GM12878 (cell line): Measurements from ENCODE around the gene ALKBH1. TPM values are rescaled to one million over a fixed set of nuclear protein-coding genes. Genes with fewer than 3 reads are reported as not detected.
"Not testable (repeated sequence)": the region's sequence is repeated elsewhere in the genome, so short reads cannot be mapped to it uniquely, and the experiment has no call there.

Experiments used
- ATAC-seq: fragments of 200-7000 bp; cut with Tn5 transposase; 3 replicates; pipeline ENCODE4 v1.9.1; 2020; ENCODE audit warnings: mild to moderate bottlenecking, moderate library complexity
- BruUV-seq: library from RNA; stranded (reverse); fragments of 400-500 nt; replicated peaks from 2 replicates; lab custom pipeline; 2021; lab: Mats Ljungman, UMichigan
- CTCF ChIA-PET: fragments of 300-600 bp; sonication (Branson Sonifier 250); formaldehyde crosslinking; extraction: SDS; loops from one replicate; lab custom pipeline; 2021; ENCODE audit warnings: inconsistent platforms; lab: Yijun Ruan, JAX
- POLR2A ChIA-PET: fragments of 350-600 bp; formaldehyde crosslinking; extraction: SDS; loops from one replicate; lab custom pipeline; 2021; ENCODE audit warnings: inconsistent platforms; lab: Charles Lee
- RAD21 ChIA-PET: fragments of 300-600 bp; sonication (Branson Sonifier 250); formaldehyde crosslinking; loops from one replicate; lab custom pipeline; 2023; ENCODE audit warnings: antibody characterized with exemption; ENCODE audit not compliant: unreplicated experiment; lab: Charles Lee
- SMC1A ChIA-PET: fragments of 300-600 bp; sonication (Branson Sonifier 250); formaldehyde crosslinking; loops from one replicate; lab custom pipeline; 2023; ENCODE audit not compliant: unreplicated experiment, uncharacterized antibody; lab: Charles Lee
- DNase-seq: peaks from one replicate; pipeline ENCODE4 v3.0.0-alpha.2; 2011; ENCODE audit warnings: low read depth, low spot score
- FAIRE-seq: peaks from 3 replicates; lab custom pipeline; 2011; peaks lifted over from hg19 to GRCh38; lab: Jason Lieb, UNC
- H2AFZ ChIP-seq: 2 replicates; pipeline ENCODE4 v1.6.0; 2011; ENCODE audit warnings: low read depth, low read length, control low read depth; ENCODE audit not compliant: control insufficient read depth
- H3K27ac ChIP-seq: 2 replicates; pipeline ENCODE4 v1.5.1; 2011; ENCODE audit warnings: control low read depth; ENCODE audit not compliant: control insufficient read depth, insufficient read depth
- H3K27me3 ChIP-seq, 2 experiments: replicated peaks in 1 of 2; 2 replicates each; pipeline versions ENCODE4 v1.6.0 to v1.6.1; 2011; ENCODE audit warnings: low read length in 1 of 2; ENCODE audit not compliant: control insufficient read depth in 2 of 2, insufficient read depth in 2 of 2
- H3K36me3 ChIP-seq, 2 experiments: 2 replicates each; pipeline ENCODE4 v1.5.1; 2011; ENCODE audit warnings: low read length in 1 of 2; ENCODE audit not compliant: control insufficient read depth in 2 of 2, insufficient read depth in 2 of 2
- H3K4me1 ChIP-seq: 2 replicates; pipeline ENCODE4 v1.6.1; 2011; ENCODE audit warnings: mild to moderate bottlenecking, low read length, moderate library complexity, mixed read lengths; ENCODE audit not compliant: control insufficient read depth, insufficient read depth
- H3K4me2 ChIP-seq: 2 replicates; pipeline ENCODE4 v1.6.0; 2011; ENCODE audit warnings: control low read depth; ENCODE audit not compliant: control insufficient read depth, insufficient read depth
- H3K4me3 ChIP-seq: fragments of 200-600 bp; sonication (generic); 2 replicates; pipeline ENCODE4 v1.5.1; 2016
- H3K79me2 ChIP-seq: 2 replicates; pipeline ENCODE4 v1.6.0; 2011; ENCODE audit warnings: low read length; ENCODE audit not compliant: control insufficient read depth, insufficient read depth
- H3K9ac ChIP-seq: 2 replicates; pipeline ENCODE4 v1.8.0; 2011; ENCODE audit warnings: low read length, control low read depth, mixed read lengths; ENCODE audit not compliant: control insufficient read depth, insufficient read depth
- H3K9me3 ChIP-seq: replicated peaks from 3 replicates; pipeline ENCODE4 v1.5.1; 2011; ENCODE audit warnings: mild to moderate bottlenecking, low read length; ENCODE audit not compliant: control insufficient read depth, insufficient read depth
- H4K20me1 ChIP-seq: 2 replicates; pipeline ENCODE4 v1.6.0; 2011; ENCODE audit not compliant: control insufficient read depth, insufficient read depth
- FOS ChIP-seq: IDR thresholded peaks from 3 replicates; pipeline ENCODE4 v1.6.1; 2011; ENCODE audit warnings: borderline replicate concordance; ENCODE audit not compliant: insufficient read length; ENCODE audit errors: extremely low read depth
- WGBS: methylation state at CpG from one replicate; pipeline ENCODE4 v1.1.6; 2016; ENCODE audit warnings: low lambda C conversion rate; ENCODE audit not compliant: insufficient replicate concordance, insufficient coverage; ENCODE audit errors: missing lambda C conversion rate; 5-methylcytosine and 5-hydroxymethylcytosine counted together
- in situ Hi-C: fragments of 300-500 bp; cut with MboI; formaldehyde crosslinking; loops from 9 replicates; pipeline ENCODE4 v1.14.3; 2018; ENCODE audit warnings: mixed read lengths
- intact Hi-C: fragments of 100-400 bp; cut with micrococcal nuclease; formaldehyde crosslinking; loops from one replicate; pipeline ENCODE4 v1.14.2; 2022; ENCODE audit not compliant: unreplicated experiment
- polyA plus RNA-seq, 11 experiments: library from polyadenylated mRNA; depleted of rRNA in 4 of 11; unstranded in 6 of 11; stranded (reverse) in 5 of 11; fragments of >200 nt; fragmentation: Nextera tagmentation in 4 of 11; fragmentation: Illumina TruSeq in 1 of 11; extraction: Ambion mirVana in 4 of 11; extraction: Trizol in 1 of 11; gene quantifications; 1 replicate in 1 of 11; 2 replicates in 10 of 11; pipeline versions ENCODE4 v1.2.1 to v1.2.3, GENCODE V29; 2011 to 2016; ENCODE audit warnings: inconsistent platforms in 2 of 11, missing spikeins in 2 of 11, low read depth in 1 of 11
- total RNA-seq, 4 experiments: library from RNA; depleted of rRNA in 3 of 4; stranded (reverse); fragments of >200 nt in 3 of 4; fragmentation: Illumina TruSeq in 1 of 4; extraction: Trizol in 1 of 4; gene quantifications; 2 replicates each; pipeline versions ENCODE4 v1.2.1 to v1.2.3, GENCODE V29; 2013 to 2021

Gene ALKBH1
- total and polyA plus RNA-seq, 10 of the 15 experiments (the other 5 are each of a cell fraction or from before 2014, with no cell fraction given) = 6.5 to 24.1 (median 17.0) TPM

DNA sequence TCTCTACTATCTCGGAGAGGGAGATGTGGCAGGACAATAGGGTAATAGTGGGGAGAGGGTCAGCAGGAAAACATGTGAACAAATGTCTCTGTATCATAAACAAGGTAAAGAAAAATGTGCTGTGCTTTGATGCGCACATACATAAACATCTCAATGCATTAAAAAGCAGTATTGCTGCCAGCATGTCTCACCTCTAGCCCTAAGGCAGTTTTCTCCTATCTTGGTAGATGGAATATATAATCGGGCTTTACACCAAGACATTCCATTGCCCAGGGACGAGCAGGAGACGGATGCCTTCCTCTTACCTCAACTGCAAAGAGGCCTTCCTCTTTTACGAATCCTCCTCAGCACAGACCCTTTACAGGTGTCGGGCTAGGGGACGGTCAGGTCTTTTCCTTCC lies 72.4 kb downstream of the ALKBH1 start:
- intact Hi-C loops, in situ Hi-C loops, SMC1A ChIA-PET, H3K4me1 ChIP-seq, POLR2A ChIA-PET, BruUV-seq, H3K36me3 ChIP-seq, DNase-seq, H4K20me1 ChIP-seq, H3K9ac ChIP-seq, RAD21 ChIA-PET, FAIRE-seq, H3K27me3 ChIP-seq, H3K9me3 ChIP-seq, H2AFZ ChIP-seq, H3K4me2 ChIP-seq, H3K4me3 ChIP-seq, H3K27ac ChIP-seq, H3K79me2 ChIP-seq, ATAC-seq, CTCF ChIA-PET: not testable (repeated sequence)
- 54% methylated on average over 8 of the region's 8 CpGs for WGBS

DNA sequence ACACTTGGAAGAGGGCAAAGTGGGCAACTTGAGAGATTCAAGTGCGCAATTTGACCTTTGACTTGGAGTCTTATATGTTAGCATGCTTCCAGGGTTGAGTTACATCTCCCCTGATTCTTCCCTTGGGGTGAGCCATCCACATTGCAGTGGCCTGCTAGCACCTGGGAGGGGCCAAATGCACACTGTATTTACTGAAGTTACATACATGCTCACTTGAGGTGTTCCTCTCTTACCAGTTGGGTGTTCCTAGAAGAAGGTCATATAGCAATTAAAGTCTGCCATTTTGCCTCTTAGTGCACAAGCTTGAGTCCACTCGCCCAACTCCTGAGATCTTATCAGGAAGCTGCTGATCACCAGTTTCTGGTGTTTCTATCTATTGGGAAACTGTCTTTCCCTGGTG lies 77.7 kb downstream of the ALKBH1 start:
- Histone ChIP-seq H3K27ac (no peak overlapping the region), H3K36me3 (no peaks in the 10 kb centered on the region), H3K9ac (no peak overlapping the region), H3K4me1 (no peaks in the 10 kb centered on the region), H3K27me3 (no peaks in the 10 kb centered on the region), H2AFZ (no peak overlapping the region), H3K4me2 (no peak overlapping the region), H3K4me3 (no peak overlapping the region), H3K79me2 (no peaks in the 10 kb centered on the region), H4K20me1 (no peaks in the 10 kb centered on the region), H3K9me3 (no peaks in the 10 kb centered on the region; the same call in 2 of the 3 replicates)
- WGBS = 41% methylated on average over 2 of the region's 2 CpGs
- ChIA-PET POLR2A (no interaction called here), SMC1A (no interaction called here), RAD21 (no interaction called here), CTCF (no interaction called here)
- BruUV-seq = no TSS peak
- DNase-seq (no peak), FAIRE-seq (no peak), ATAC-seq (no peak)
- no peak for TF ChIP-seq FOS
- intact Hi-C loops = no loop called here
- in situ Hi-C loops = no loop called here
